Measurements from ENCODE around the gene DSP.

Gene DSP

GRCh38 chr6:7615611-7616383, 74.3 kb downstream of the DSP start:
- DNase-seq: no peak

DNA sequence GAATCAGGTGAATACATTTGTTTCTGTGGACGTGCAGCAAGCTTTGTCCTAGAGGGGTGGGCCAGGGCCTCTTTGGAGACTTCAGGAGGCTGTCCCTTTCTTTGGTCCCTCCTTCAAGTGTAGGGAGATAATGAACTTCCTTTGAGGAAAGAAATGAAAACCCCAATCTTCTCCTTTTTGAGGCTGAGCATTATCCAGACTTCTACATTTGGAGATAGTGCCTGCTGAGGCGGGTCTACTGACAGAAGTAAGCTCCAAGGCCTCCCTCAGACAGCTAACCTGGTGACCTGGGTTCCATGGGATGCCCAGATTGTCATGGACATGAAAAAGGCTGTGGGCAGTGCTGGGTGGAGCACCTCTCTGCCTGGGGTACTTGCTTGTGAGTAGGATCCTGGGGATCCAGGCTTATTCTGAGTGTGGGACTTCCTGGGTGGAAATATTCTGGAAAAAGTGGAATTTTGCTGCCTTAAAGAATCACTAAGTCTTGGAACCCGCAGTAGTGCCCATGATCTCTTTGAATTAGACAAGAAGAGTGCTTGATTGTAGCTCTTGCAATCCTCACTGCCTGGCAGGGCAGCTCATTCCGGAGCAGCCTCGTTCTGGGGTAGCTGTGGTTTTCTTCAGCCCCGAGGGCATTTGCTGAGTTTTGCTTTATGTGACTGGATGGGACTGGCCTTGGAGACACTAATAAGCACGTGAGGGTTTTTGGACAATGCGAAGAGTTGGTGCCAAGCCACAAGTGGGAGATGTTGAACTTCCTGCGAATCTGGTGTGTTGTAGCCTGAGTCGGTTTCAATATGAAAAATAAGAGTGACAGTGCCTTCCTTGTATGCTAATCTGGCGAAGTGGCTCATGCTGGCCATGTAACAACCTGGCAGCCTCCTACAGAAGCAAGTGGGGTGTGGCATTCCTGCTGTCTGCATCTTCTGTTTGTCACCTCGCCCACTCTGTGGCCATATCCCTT, 76.6 kb downstream of the DSP start:
- no peak for DNase-seq

- DNase-seq: no peak
These were observed 80.3 kb downstream of the DSP start for GRCh38 chr6:7621761-7622160.

- no peak for DNase-seq
These were observed 83.6 kb downstream of the DSP start for GRCh38 chr6:7624796-7625710.

DNA sequence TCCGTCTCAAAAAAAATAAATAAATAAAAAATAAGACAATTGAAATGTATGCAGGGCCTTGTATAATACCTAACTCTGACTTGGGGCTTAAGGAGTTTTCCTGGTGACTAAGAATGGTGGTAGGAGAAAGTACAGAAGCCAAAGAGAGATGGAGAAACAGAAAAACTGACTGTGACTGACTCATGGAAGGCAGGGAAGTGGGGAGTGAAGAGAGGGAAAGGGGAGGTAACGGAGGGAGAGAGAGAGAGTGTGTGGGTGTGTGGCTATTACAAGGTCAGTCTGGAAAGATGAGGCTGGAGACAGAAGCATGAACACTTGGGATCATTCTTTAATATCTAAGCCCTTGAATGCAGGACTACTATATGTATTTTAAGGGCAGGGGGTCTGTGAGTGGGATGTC, 87.0 kb downstream of the DSP start:
- DNase-seq: no peak

- no peak for DNase-seq
These were observed 87.4 kb downstream of the DSP start for GRCh38 chr6:7628909-7629308.

GRCh38 chr6:7629321-7629720, 87.8 kb downstream of the DSP start:
- no peak for DNase-seq

DNA sequence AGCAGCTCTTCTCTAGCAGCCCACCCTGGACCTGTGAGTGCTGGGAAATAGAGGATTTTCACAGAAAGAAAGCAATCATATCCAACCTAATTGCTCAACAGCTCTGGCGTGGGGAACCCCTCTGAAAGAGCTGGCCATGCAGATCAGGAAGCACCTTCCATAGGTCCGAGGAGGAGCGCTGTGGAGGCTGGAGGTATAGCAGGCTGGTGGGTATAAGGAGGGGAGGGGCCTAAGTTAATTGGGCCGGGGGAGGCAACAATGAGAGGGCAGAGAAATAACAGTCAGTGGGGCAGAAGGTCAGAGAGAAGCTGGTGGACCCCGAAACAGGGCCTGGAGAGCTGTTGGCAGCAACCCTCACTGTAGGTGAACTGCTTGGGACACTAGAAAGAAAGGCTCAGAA, 89.3 kb downstream of the DSP start:
- DNase-seq: no peak

- DNase-seq: no peak
These were observed 90.0 kb downstream of the DSP start for GRCh38 chr6:7631466-7631865.

GRCh38 chr6:7632501-7633290, 91.2 kb downstream of the DSP start:
- no peak for DNase-seq

- no peak for DNase-seq
These were observed 91.9 kb downstream of the DSP start for GRCh38 chr6:7633361-7633760.

DNA sequence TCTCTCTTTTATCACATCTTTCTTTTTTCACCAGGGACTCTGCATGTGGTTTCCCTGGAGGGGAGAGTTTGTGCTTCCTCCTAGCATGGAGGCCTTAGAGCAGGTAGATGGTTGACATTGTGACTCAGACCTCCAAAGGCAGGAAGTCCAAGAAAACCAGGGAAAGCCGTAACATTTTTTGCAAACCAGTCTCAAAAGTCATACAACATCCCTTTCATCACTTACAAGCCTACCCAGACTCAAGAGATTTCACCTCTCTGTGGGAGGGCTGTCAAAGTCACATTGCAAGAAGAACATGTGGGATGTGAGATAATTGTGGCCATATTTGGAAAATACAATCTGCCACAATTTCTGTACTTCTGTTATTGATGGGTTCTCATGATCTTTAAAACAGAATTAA, 94.7 kb downstream of the DSP start:
- DNase-seq: no peak

Measured in KG1 (cell line).